C4-2B (cell line): Measurements from ENCODE around the gene SARM1.

Experiments used
- ZFX ChIP-seq: fragments of 450-650 bp; IDR thresholded peaks from 2 replicates; pipeline ENCODE4 v1.6.1; 2017
- TF ChIP-seq, protein P1 (sequence below): fragments of 450-650 bp; conservative IDR thresholded peaks from 2 replicates; pipeline ENCODE4 v1.5.1; 2017; ENCODE audit warnings: mild to moderate bottlenecking

- TF ChIP-seq, protein P1, sequence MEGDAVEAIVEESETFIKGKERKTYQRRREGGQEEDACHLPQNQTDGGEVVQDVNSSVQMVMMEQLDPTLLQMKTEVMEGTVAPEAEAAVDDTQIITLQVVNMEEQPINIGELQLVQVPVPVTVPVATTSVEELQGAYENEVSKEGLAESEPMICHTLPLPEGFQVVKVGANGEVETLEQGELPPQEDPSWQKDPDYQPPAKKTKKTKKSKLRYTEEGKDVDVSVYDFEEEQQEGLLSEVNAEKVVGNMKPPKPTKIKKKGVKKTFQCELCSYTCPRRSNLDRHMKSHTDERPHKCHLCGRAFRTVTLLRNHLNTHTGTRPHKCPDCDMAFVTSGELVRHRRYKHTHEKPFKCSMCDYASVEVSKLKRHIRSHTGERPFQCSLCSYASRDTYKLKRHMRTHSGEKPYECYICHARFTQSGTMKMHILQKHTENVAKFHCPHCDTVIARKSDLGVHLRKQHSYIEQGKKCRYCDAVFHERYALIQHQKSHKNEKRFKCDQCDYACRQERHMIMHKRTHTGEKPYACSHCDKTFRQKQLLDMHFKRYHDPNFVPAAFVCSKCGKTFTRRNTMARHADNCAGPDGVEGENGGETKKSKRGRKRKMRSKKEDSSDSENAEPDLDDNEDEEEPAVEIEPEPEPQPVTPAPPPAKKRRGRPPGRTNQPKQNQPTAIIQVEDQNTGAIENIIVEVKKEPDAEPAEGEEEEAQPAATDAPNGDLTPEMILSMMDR = no peak
- TF ChIP-seq ZFX = no peak
These were observed 19.1 kb downstream of the SARM1 start for GRCh38 chr17:28390563-28390962.
